Posterior vena cava (tissue), 2 donors: ENCODE results near the gene SCN3B. TPM values are rescaled to one million over a fixed set of nuclear protein-coding genes. Genes with fewer than 3 reads are reported as not detected.

Experiments
- DNase-seq: peaks from one replicate; pipeline ENCODE4 v3.0.0-alpha.2; 2020; ENCODE audit warnings: low spot score
- intact Hi-C, 2 donors: fragments of 100-400 bp; cut with DNase I; formaldehyde crosslinking; loops; one replicate each; pipeline versions ENCODE4 v1.14.1 to v1.14.2; 2022 to 2023
- long read RNA-seq, 2 donors: library from polyadenylated mRNA; unstranded; transcript quantifications; one replicate each; pipeline ENCODE4 v2.0.0, GENCODE V29; 2020 to 2021
- total RNA-seq, 2 donors: library from RNA; stranded (reverse); fragmentation: NEBNext Ultra II Directional; extraction: Animal tissue kit (Norgen Biotek cat#: 25700); gene quantifications; one replicate each; pipeline ENCODE4 v1.2.1, GENCODE V29; 2021
- donor health status: DM: yes; HTN: yes; CAD: no.
- donor health status: DM: yes; HTN: yes; CAD: no.

Gene SCN3B
- 1 to 10 TPM; 1.5 to 2.8 TPM for total RNA-seq
- long read RNA-seq, donor 1: 0 reads
- long read RNA-seq, donor 2, partial matches to known transcripts: 1 of 6 reads
- long read RNA-seq, donor 2, other reads (novel, unspliced or antisense): 5 of 6 reads

DNA sequence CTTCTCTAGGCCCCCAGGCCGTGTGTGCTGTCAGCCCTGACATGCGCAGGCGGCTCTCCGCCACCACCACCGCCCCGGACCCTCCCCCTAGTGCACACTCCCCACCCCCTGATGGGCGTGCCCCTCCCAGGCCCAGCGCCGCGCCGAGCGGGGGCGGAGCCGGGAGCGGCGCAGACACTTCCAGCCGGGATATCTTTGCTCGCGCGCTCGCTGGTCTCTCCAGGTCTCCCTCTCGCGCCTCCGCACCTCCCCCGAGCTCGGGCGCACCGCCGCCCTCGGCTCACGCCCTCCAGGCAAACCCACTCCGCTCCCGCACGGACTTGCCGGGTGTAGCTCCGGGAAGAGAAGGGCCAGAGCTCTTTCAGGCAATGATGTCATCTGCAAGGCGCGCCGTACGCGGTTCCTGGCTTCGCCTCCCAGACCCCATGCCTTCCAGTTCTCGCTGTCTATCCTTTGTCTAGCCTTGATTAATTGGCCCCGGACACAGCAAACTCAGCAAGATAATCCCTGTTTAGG is at the start of gene SCN3B:
SCN3B (minus strand) TSS at position 59 of the 516 bp plus-strand sequence. CDS start 823 bp downstream, outside the sequence.
- peak; percentile 84 for DNase-seq
- intact Hi-C loops: no loop called here

- intact Hi-C loops: no loop called here
- DNase-seq: no peak
These were observed 48.3 kb upstream of the SCN3B start for GRCh38 chr11:123702696-123703095.

GRCh38 chr11:123702139-123702538 is 47.7 kb upstream of the SCN3B start:
- no peak for DNase-seq
- intact Hi-C loops: no loop called here

DNA sequence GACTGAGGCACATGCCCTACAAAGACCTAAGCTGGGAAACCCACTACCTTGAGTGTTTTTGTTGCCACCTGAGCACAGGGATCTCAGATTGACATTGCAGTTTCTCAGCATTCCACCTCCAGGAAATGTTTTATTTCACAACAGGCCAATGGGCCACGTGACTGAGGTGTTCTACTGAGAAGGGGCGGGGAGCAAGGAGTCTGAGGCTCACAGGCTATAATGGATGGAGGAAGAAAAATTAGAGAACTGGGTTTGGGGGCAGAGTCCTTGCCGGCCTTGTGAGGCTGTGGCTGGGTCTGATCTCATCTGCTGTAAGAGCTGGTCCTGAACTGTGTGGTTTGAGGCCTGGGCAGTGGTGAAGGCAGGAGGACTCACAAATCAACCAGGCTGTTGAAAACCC is 46.3 kb upstream of the SCN3B start:
- DNase-seq: no peak
- intact Hi-C loops: no loop called here

DNA sequence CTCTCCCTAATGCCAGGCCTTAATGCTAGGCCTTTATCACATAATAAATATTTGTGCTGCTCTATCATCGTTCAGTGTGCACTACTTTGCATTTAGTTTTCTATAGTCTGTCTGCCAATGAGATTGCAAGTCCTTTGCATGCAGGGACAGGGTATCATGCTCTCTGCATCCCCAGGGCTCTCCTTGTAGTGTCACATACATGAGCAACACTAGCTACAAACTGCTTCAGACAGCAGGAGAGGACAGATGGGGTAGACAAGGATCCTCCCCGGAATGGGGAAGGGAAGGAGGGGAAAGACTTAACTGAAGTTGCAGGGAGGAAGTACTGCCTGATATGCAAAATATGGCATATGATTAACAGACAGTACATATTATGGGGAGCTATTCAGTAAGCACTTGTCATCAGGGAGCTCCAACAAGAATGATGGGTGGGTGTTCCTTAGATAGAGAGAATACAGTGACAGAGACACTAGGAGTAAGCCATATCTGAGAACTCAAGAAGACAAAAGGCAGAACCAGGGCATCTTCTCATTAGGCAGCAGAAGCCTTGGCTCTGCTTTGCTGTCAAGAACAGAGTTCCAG is 44.2 kb upstream of the SCN3B start:
- intact Hi-C loops: no loop called here
- no peak for DNase-seq

DNA sequence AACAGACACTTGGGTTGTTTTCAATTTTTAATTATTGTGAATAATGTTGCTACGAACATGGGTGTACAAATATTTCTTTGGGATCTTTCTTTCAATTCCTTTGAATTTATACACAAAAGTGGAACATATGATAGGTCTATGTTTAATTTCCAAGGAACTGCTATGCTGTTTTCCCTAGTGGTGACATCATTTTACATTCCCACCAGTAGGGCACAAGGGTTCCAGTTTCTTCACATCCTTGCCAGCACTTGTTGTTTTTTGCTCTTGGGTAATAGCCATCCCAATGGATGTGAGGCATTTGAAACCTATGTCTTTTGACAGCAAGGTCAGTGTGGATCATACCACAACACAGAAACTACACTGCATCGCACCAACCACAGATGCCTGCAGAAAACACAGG is 41.8 kb upstream of the SCN3B start:
- DNase-seq: no peak
- intact Hi-C loops: no loop called here

DNA sequence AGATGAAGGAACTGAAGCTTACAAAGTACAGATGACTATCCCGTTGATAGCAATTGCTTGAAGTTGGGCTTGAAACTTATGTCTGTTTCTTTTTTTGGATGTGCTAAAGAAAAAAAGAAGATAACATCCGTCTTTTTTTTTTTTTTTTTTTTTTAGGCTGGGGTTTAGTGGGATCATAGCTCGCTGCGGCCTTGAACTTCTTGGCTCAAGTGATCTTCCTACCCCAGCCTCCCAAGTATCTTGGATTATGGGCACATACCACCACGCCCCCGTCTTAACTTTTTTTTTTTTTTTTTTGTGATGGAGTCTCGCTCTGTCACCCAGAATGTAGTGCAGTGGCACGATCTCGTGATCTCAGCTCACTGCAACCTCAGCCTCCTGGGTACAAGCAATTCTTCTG is 40.8 kb upstream of the SCN3B start:
- intact Hi-C loops: no loop called here
- no peak for DNase-seq

DNA sequence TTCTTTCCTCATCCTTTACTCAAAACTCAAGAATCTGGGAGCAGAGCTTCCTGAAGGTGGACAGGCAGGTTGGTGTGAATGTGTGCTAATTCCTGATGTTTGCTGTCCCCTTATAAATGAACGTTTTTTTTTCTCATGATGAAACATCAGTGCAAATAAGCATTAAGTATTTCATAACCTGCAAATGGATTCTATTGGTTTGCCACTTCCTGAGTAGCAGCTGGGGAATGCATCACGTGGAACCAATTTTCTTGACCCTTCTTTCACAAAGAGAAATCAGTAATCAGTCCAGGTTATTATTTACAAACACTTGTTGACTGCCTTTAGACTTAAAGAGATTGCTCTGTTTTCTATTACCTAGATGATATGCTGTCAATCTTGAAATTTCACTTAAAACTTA is 40.1 kb upstream of the SCN3B start:
- intact Hi-C loops: no loop called here
- no peak for DNase-seq

GRCh38 chr11:123692961-123693360 is 38.5 kb upstream of the SCN3B start:
- intact Hi-C loops: no loop called here
- no peak for DNase-seq

DNA sequence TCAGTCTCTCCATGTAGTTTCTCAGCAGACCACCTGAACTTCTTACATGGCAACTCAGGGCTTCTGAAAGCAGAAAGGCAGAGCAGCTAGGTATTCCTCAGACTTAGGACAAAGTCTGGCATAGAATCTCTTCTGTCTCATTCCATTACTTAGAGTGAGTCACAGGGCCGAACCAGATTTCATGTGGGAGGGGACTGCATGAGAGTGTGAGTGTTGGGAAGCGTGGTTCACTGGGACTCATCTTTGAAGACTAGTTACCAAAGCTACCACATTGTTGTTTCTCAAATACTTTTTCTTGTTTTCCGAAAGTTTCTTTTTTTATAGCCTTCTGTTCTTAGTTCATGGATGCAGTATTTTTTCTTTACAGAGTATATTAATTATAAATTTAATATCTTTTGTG is 36.1 kb upstream of the SCN3B start:
- no peak for DNase-seq
- intact Hi-C loops: no loop called here

DNA sequence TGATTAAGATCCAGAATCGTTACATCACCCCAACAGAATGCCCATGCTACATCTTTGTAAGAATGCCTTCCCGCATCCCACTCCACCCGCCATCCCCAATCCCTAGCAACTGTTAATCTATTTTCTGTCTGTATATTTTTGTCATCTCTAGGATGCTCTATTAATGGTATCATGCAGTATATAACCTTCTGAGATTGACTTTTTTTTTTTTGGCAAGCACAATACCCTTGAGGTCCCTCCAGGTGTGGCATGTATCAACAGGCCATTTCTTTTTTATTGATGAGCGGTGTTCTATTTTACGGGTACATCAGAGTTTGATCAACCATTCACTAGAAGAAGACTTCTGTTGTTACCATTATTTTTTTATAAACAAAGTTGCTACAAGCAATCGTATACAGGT is 30.2 kb upstream of the SCN3B start:
- no peak for DNase-seq
- intact Hi-C loops: no loop called here

GRCh38 chr11:123683428-123684170 is 29.2 kb upstream of the SCN3B start:
- DNase-seq: no peak
- intact Hi-C loops: no loop called here

DNA sequence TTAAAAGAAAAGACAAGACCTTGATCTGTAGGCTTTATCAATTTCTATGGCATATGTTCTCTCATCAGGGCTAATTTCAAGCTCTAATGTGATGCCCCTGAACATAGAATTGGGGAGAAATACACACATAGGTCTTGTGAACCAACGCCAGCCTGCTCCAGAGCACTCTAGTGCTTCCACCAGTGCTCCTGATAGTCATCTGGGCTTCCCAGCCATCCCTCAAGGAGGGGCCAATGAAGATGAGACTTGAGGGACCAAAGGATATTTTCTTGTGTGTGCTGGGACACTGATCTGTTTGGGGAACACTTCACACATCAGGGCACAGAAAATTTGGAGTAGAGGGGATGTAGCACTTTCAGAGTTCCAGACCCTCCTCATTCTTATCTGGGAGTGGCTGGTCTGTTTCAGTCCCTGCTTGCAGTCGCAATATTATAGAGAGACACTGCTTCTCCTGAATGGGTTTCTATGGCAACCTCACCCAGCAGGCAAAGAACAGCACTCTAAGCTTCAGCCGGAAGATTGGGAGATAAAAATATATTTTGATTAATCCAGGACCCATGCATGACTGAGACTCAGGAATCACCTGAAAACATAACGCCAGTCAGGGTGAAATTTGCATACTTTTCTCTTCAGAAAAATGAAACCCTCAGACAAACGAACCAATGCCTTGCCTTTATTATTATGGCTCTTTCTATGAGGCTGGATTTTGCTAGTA is 28.4 kb upstream of the SCN3B start:
- intact Hi-C loops: no loop called here
- DNase-seq: no peak

GRCh38 chr11:123681030-123681429 is 26.6 kb upstream of the SCN3B start:
- intact Hi-C loops: no loop called here
- no peak for DNase-seq

DNA sequence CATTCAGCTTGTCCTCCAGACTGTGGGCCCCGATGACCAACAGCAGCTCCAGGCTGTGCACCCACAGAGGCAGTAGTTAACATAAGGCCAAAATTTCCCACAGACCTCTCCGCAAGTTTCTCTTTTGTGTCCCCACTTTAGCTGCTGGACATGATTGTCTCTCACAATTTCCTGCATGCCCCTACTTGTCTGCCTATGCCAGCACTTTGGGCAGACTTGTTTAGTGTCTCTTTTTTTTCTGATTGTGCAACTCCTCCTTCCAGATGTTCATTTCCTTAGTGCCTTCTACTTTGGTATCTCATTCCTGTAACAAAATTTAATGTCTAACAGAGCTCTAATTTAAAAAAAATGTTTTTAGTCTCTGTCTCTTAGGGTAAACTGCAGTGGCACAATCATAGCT is 23.8 kb upstream of the SCN3B start:
- no peak for DNase-seq
- intact Hi-C loops: no loop called here

GRCh38 chr11:123677510-123677909 is 23.1 kb upstream of the SCN3B start:
- intact Hi-C loops: no loop called here
- DNase-seq: no peak

- DNase-seq: no peak
- intact Hi-C loops: no loop called here
These were observed 19.9 kb upstream of the SCN3B start for GRCh38 chr11:123674297-123674696.

DNA sequence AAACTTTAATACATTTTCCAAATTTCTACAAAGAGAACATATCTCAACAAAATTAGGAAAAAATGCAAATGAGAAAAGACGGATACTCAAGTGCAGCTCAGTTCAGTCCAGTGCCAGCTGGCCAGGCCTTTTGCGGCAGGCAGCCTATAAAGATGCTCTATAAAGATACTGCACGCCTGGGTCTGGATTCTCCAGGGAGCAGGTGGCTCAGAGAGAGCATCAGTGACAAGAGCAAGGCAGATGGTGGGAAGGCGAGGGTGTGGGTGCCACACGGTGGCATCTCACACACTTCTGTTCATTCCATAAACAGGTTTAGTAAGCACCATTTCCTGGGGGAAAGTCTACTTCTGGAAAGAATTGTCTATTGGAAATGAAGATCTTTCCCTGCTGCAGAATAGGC is 18.1 kb upstream of the SCN3B start:
- intact Hi-C loops: no loop called here
- DNase-seq: no peak

- no peak for DNase-seq
- intact Hi-C loops: no loop called here
These were observed 17.1 kb upstream of the SCN3B start for GRCh38 chr11:123671534-123671933.

DNA sequence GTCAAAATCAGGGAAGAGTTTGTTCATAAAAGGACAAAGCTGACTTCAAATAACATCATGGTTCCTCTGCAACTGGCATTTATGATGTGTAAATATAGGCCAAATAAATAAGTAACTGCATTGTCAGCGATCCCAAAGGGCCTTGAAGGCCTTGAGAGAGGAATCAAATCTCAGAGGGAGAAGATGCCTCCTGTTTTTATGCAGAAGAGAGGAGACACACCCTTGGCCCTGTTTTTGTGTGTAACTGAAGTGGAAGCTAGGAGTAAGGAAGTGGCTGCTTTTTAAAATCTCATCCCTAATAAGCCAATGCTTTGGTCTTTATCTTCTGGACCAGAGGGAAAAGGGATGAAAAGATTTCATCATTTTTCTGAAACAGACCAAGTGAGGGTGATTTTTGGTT is 15.7 kb upstream of the SCN3B start:
- DNase-seq: no peak
- intact Hi-C loops: no loop called here
